CD4-positive, alpha-beta T cell treated with Interleukin-15 for 4 hours (primary cell): ENCODE measurements around the gene LUC7L3.

Experiments
- DNase-seq: peaks from one replicate; pipeline ENCODE4 v3.0.0-alpha.2; 2020; ENCODE audit warnings: low spot score

LUC7L3 gene

DNA sequence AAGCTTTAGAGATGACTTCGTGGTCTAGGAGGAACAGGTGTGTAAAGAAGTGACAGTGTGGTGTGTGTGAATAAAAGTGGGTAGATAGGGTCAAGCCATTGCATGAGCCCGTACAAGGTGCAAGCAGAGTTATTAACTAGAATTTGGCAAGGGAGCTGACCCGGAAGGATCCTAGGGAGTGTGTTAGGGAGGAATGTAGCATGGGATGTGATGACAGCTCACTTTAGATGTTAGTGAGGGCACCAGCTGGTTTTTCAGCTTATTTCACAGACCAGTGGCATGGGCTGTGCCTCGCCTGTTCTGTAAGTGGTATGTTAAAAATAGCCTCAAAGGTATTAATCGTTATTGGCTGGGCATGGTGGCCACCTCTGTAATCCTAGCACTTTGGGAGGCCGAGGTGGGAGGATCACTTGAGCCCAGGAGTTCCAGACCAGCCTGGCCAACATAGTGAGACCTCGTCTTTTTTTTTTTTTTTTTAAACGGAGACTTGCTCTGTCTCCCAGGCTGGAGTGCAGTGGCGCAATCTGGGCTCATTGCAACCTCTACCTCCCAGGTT, 39.7 kb downstream of the LUC7L3 start:
- DNase-seq, result no peak

DNA sequence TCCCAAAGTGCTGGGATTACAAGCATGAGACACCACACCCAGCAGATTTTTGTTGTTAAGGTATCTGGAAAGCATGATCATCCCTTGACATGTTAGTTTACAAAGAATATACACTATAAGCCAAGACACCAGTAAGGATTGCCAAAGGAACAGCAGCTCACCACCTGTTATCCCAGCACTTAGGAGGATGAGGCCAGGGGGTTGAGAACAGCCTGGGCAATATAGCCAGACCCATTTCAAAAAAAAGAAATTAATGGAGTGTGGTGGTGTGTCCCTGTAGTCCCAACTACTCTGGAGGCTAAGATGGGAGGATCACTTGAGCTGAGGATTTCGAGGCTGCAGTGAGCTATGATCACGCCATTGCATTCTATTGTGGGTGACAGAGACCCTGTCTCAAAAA, 42.8 kb downstream of the LUC7L3 start:
- no peak for DNase-seq

DNA sequence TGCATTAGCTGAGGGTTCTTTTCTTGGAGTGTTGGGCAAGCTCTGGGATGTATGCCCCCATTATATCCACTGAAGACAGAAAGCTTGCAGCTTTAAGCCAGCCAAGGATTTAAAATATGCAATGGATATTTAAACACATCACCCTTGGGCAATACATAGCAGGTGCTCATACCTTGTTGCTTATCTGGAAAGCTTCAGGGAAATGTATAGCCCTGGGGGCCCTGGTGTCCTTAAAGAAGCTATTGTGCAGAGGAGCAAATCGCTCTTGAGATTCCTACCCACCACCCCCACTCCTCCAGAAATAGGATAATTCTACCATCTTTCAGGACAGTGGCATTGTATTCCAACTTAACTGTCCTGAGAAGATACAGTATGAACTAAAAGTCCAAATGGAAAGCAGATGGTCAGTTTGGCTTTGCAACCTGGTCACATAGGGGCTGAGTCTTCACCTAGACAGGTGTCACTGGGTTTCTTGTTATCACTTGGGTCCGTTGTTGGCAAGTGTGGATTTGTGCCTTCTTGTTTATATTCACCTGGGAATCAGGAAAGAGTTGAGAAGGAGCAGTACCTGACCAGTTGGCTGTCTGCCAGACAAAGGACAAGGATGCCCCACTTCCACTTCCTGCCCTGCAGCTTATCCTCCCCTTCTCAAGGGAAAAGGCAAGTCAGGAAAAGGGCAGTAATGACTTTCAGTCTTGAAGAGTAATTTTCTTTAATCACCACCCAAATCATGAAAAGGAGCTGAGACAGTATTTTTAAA, 44.5 kb downstream of the LUC7L3 start:
- DNase-seq, result no peak

DNA sequence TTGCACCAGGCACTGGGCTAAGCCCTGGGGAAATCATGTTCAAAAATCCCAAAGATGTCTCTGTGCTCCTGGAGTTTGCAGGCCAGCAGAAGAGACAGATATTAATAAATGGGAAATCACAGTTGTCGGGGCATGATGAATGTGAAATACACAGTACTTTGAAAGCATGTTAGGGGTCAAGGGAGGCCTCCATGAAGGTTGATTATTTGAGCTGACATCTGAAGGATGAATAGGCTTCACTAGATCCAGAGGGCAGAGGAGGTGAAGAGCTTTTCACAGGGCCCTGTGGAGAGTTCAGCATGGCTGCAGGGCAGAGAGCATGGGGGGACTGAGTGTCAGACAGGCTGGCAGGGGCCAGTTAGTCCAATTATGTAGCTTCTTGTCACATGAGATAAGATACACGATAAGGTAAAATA, 45.3 kb downstream of the LUC7L3 start:
- no peak for DNase-seq

DNA sequence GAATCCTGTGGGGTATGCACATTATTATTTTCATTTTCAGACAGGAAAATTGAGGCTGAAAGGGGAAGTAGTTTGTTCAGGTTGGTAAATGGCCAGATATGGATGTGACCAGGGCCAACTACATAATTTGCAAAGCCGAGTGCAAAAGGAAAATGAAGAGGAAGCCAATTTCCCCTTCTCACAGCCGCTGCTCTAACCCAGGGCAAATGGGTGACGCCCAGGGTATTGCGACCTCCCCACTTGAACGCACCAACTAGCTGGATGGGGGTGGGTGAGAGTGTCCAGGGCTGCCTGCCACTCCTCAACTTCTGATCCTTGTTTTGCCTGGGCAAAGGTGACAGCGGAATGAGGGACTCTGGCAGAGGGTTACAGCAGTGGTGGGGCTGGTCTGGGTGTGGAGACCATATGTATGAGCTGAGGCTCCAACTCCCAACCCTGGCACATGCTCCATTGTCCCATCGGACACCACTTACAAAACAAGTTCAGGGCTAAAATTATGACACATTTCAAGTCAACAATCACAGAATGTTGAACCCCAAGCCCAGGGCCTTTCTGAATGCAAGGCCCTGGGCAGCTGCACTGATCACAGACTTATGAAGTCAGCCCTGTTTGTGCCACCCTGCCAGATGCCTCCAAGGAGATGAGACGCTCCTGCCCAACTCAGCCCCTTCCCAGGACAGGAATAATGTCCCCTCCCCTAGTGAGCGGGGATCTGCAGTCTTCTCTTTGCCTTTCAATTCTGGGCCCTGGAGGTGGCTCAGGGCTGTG, 46.2 kb downstream of the LUC7L3 start:
- DNase-seq, result no peak

DNA sequence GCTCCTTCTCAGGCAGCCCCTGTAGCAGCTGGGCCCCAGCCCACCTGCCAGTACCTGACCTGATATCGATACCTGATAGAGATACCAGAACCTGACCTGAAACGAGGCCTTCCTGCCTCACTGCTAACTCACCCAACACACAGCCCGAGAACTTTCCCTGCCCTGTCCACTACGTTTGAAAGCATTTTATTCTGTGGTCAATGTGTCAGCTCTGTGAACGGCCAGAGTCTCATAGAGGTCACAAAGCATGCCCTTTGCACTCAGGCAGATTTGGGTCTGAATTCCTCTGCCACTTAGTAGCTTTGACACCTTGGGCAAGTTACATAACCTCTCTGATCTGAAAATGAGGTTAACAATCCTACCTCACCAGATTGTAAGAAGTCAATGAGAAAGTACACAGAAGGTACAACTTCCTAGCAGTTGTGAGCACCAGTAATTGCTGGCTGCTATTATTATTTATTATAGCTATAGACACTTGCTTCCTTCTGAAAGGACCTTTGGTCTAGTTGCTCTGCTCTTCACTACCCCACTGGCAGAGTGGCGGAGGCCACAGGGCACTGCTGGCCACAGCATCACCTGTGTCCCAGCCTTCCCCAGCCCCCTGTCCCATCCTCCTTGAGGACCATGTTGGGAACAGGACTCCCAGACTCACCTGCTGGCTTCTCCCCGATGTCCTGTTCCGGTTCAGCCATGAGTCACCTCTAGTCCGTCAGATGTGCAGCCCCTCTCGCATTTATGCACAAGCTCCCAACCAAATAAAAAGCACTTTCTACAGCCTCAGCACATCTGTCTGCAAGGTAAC, 47.0 kb downstream of the LUC7L3 start:
- DNase-seq, result no peak

DNA sequence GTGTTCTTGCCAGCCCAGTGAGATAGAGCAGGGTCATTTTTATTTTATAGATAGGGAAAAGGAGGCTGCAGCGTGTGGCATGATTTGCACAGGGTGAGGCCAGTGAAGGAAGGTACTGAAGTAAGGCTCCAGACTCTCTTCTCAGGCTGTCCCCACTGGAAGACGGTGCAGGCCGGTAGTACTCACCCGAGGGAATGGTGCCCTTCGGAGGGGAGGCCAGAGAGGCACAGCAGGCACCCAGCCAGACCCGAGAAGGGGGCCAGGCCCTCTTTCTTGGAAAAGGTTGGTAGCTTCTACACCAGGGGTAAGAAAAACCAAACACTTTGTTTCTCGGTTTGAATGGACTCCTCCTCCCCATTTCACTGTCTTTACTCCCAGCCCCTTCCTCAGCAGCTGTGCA, 47.6 kb downstream of the LUC7L3 start:
- DNase-seq, result no peak

DNA sequence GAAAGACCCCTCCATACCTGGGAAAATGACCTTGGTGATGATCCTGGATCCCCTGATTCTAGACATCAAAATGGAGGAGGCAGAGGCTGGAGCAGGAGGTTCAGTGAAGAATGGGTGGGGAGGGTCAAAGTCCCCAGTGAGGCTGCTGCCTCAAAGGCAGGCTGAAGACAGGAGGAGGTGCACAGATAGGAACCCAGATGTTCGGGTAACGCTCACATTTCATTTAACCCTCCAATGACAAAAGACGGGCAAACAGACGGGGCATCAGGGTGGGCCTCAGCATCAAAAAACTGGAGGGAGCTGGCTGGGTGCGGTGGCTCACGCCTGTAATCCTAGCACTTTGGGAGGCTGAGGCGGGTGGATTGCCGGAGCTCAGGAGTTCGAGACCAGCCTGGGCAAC, 48.0 kb downstream of the LUC7L3 start, which contains the start of gene ANKRD40CL:
TSS of gene ANKRD40CL (minus strand) at position 73 of the 400 bp plus-strand sequence. CDS start 605 bp downstream, outside the sequence.
- no peak for DNase-seq

DNA sequence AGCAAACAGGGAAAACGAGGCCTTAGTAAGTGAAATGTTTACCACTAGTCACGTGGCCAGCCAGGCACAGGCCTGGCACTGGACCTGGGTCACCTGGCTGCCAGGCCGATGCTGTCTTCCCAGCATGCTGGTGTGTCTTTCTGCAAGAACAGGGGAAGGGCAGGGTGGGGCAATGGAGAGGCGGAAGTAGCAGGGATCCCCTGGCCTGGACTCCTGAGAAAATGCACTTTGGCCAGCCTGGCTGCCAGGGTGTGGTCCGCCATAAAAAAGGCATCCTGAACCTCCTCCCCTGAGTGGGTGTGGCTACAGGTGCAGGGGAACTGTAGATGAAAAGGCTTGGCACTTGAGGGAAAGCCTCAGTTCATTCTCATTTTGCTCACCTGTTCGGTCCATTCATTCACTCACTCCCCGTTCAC, 49.0 kb downstream of the LUC7L3 start:
- no peak for DNase-seq

DNA sequence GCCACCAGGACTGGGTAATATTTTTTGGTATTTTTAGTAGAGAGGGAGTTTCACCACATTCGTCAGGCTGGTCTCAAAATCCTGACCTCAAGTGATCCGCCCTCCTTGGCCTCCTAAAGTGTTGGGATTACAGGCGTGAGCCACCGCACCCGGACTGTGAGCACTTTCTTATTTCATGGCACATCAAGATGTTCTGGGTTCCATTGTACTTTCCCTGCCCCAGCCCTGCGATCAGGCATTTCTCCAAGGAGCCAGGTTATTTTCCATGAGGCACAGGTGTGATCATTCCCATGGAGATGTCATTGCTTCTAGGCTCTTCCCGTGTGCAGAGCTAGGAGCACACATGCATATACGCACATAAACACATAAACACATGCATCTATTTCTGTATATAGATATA, 50.5 kb downstream of the LUC7L3 start:
- DNase-seq, result no peak

DNA sequence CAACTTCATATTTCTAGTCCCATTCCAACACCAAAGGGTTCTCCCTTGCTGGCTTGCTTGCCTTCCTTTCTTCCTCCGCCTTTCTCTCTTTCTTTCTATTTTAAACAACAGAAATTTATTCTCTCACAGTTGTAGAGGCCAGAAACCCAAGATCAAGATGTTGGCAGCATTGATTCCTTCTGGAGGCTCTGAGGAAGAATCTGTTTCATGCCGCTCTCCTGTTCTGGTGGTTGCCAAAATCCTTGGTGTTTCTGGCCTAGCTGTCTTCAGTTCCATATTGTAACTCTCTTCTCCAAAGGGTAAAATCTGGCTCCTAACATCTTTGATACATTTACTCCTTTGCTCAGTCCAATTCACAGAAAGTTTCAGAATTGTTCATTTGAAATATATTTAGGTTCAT, 50.9 kb downstream of the LUC7L3 start:
- DNase-seq, result no peak

DNA sequence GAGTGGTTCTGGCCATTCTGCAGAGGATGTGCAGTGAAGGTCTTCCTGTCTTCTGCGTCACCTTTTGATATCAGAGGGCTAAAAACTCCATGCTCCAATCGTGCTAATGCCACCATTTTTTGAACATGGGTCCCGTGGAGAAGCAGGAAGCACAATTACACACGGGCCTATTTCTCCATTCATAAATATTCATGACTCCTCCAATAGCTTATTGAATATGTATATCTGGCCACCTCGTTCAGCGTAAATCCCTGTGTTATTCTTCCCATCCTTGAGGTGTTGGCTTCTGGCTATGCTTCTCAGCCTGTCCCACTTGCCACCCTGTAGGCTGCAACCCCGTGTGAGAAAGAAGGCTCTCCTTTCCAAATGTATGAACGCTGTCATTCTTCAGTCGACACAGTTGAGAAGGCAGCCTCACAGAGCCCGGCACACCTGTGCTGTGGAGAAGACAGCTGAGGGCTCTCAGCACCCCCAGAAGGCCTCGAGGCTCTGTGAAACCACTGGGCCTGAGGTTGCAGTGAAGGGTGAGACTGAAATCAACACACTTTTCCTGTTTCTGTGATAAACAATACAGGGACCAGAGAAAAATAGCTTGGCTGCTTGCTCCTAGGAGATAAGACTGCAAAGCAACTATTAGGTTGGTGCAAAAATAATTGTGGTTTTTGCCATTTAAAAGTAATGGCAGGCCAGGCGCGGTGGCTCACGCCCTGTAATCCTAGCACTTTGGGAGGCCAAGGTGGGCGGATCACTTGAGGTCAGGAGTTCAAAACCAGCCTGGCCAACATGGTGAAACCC, 52.8 kb downstream of the LUC7L3 start:
- no peak for DNase-seq

DNA sequence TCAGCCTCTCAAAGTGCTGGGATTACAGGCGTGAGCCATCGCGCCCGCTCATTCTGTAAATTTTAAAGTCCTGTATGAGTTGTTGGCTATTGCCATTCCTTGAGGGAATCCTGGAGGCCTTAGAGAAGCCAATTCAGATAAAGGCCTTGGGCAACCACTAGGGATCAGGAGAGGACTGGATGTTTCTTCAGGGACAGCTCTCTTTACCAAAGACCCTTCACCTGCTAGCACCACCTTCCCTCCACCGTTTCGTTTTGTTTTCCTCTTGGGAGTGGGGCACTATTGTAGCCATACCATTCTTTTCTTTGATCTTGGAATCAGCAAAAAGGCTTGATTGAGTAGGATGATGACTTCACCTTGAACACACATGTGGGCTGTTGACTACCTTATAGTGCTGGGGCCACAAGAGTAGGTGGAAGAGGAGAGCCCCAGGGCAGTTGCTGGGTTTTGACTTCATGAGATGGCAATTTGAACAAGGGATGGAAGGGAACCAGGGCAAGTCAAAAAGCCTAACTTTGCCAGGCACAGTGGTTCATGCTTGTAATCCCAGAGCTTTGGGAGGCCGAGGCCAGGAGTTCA, 54.9 kb downstream of the LUC7L3 start:
- DNase-seq, result no peak

DNA sequence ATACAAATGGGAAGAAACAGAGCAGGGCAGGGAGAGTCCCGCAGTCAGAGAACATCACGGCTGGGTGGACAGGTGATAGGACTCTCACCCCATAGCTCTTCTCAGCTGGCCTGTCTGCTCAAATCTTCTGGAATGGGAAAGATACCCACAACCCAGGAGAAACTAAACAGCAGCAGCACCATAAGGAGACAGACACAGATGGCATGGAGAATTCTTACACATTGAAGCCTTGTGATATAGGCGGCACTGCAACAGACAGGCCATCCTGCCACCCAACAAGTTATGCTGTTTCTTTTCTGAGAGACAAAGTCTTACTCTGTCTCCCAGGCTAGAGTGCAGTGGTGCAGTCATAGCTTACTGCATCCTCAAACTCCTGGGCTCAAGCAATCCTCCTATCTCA, 56.5 kb downstream of the LUC7L3 start:
- DNase-seq, result no peak

DNA sequence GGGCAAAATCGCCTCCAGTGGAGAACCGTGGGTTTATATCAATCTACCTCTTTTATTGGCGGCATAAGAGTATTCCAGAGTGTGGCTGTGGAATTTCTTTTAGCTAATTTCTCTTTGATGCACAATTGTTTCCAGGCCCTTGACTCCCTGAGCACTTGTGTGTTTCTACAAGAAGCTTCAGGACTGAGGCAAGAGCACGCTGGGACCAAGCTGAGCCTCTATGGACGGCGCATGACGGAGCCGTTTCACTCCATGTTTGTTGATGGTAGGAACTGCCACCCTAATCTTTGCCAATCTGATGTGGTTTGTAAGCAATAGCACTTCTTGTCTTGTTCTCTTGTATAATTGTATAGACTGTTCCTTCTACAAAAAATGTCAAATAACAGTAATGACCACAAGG, 59.1 kb downstream of the LUC7L3 start:
- no peak for DNase-seq

DNA sequence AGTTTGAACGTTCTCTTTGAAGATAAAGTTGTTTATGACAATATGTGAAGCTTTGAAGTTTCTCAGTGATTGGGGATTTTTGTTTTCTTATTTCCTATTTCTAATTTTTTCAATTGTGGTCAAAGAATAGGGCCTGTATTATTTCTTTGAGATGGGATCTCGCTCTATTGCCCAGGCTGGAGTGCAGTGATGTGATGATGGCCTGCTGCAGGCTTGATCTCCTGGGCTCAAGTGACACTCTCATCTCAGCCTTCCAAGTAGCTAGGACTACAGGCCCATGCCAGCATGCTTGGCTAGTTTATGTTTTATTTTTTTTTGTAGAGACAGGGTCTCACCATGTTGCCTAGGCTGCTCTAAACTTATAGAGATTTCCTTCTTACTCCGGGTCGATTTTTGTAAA, 59.6 kb downstream of the LUC7L3 start:
- DNase-seq, result no peak

DNA sequence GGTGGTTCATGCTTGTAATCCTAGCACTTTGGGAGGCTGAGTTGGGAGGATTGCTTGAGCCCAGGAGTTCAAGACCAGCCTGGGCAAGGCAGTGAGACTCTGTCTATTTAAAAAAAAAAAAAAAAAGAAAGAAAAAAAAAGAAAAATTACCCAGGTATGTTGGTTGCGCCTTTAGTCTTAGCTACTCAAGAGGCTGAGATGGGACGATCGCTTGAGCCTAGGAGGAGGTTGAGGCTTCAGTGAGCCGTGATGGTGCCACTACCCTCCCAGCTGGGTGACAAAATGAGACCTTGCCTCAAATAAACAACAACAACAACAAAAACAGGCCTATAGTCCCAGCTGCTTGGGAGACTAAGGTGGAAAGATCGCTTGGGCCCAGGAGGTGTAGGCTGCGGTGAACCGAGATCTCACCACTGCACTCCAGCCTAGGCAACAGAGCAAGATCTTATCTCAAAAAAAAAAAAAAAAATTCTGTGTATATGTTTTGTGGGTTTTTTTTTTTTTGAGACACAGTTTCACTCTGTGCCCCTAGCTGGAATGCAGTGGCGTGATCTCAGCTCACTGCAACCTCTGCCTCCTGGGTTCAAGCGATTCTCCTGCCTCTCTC, 60.4 kb downstream of the LUC7L3 start:
- peak; percentile 44 for DNase-seq

DNA sequence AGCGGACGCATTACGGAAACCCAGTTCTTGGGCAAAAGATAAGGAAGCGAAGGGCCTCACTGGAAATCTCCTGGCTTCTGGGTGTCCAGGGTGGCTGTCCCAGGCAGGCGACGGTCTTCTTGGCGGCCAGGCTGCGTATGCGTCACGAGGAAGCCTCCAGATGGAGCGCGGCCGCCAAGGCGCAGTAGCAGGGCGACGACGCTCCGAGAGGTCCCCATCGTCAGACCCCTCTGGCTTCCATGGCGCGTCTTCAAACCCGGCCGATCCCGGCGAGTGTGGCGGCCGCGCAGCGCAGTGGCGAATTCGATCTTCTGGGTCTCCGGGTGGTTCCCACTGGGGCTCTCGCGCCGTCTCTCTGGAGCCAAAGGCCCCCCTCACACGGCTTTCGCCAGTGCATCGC, 61.8 kb downstream of the LUC7L3 start:
- no peak for DNase-seq

DNA sequence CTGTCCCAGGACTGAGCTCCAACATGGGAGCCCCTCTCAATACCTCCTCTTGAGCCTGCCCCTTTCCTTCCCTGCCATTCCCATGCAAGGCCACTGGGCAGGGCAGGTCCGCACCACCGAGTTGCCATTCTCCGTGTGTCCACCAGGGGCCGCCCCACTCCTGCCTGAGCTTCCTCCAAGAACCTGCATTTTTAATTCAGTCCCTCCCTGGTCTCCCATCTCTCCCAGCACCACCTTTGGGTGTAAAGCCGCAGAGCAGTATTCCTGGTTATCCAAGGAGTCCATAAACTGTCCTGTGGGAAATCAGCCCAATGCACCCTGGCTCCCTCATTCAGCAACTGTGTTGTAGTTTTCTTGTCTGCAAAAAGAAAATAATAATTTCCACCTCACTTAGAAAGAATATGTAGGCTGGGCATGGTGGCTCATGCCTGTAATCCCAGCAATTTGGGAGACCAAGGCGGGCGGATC, 63.8 kb downstream of the LUC7L3 start:
- peak; percentile 78 for DNase-seq

DNA sequence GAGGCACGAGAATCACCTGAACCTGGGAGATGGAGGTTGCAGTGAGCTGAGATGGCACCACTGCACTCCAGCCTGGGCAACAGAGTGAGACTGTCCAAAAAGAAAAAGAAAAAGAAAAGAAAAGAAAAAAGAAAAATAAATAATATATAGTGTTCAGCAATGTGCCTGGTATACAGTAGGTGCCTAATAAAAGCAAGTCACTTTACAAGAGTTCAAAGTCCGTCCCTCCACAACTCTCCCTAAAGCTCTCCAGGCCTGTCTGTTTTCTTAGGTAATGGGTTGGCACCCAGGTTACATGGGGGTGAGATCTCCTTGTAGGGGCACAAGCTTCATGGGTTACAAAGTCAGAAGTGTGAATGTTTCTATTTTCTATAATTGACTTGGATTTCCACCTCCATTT, 64.5 kb downstream of the LUC7L3 start:
- no peak for DNase-seq

DNA sequence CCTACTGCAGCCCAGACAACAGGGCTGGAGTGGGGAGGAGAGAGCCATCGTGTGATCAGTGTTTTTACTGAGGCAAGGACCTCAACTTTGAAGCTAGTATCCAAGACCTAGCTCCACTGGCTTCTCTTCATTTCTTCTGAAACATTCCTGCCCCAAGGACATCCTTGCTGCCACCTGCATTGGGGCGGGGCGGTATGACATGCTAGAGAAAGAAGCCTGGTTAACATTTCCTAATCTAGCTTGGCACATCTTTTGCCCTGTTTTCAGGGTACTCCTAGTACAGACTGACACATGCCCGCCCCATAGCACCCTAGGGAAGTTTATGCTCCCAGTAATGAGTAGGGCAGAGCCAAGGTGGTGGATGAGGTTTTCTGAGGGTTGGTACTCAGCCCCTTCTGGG, 65.7 kb downstream of the LUC7L3 start:
- DNase-seq, result no peak
